GM12892 (cell line): ENCODE results near the gene CNOT8.

ENCODE experiments used
- POLR2A ChIP-seq: IDR thresholded peaks from 2 replicates; pipeline ENCODE4 v1.6.1; 2011; ENCODE audit warnings: low read depth, low read length, control low read depth
- POLR2AphosphoS5 ChIP-seq: IDR thresholded peaks from 2 replicates; pipeline ENCODE4 v1.6.1; 2011; ENCODE audit warnings: low read depth, low read length, control low read depth
- TAF1 ChIP-seq: IDR thresholded peaks from 2 replicates; pipeline ENCODE4 v1.6.1; 2011; ENCODE audit warnings: low read depth, mild to moderate bottlenecking, control low read depth, low read length, borderline replicate concordance

DNA sequence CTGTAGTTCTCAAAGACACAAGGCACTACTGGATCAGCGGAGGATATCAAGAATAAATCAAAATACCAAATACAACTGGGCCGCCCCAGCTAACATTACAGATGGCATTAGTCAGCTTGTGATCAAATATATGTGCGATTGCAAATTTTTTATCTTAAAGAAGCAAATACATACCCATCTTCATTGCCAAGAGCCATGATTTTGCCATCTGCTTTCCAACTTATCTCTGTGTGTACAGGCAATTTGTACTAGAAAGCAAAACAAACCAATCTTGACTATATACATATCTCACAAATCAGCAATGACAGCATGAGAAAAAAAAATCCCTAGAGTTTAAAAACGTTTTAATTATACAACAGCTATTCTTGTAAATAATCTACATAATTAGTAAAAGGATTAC is 59.3 kb downstream of the CNOT8 start:
- no peak for TF ChIP-seq POLR2A
- no peak for TF ChIP-seq TAF1
- TF ChIP-seq POLR2AphosphoS5: no peak
